Measurements from ENCODE around the gene SDHA. TPM values are rescaled to one million over a fixed set of nuclear protein-coding genes. Genes with fewer than 3 reads are reported as not detected.
"Not testable (repeated sequence)": the region's sequence is repeated elsewhere in the genome, so short reads cannot be mapped to it uniquely, and the experiment has no call there.

Gene SDHA
- total RNA-seq, 1 experiment from 2014 or later: 134 TPM

DNA sequence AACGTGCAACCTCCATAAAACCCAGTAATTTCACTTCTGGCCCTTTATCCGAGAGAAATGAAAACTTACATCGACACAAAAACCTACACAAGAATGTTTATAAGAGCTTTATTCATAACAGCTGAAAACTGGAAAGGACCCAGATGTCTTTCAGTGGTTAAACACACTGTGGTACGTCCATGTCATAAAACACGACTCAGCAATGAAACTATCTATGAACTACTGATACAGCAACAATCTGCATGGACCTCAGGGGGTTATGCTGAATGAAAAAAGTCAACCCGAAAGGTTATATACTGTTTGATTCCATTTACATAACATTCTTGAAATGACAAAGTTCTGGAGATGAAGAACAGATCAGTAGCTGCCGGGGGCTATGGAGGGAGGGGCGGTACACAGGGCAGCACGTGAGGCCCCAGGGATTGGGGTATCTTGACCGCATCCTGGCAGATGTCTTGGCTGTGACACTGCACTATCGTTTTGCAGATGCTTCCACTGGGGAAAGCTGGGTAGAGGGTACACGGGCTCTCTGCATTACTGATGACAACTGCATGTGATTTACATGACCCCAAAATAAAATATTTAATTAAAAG lies 4.2 kb upstream of the SDHA start:
- CTCF ChIA-PET: no interaction called here
- H3K4me2 ChIP-seq (ENCODE audit: low read length): no peak overlapping the region

DNA sequence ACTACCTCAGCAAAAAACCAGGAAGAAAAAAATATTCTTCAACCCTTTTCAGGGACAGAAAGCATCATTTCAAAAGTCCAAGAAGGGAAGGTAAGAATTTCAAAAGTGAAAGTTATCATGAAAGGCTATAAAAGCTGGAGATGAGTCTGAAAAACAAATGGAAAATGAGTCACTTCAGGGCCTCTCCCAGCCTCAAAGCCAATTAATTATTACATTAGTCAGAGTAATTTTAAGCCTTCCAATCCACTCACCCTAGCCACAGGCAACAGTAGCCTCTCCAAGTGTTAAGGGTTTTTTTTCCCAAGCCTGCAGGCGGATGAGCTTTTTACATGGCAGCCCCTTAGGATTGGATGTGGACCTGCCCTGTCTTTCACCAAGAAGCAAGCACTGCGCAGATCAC lies 2.9 kb upstream of the SDHA start:
- H3K27me3 ChIP-seq (ENCODE audit: insufficient read depth, low read length); POLR2A ChIA-PET; H3K27ac ChIP-seq (ENCODE audit: low read depth, low read length); BruUV-seq (replicated peaks); H3K9me3 ChIP-seq (ENCODE audit: control insufficient read depth in 1 of 2, insufficient read depth in 1 of 2, low read depth in 1 of 2, low read length in 2 of 2); H3K9me2 ChIP-seq (ENCODE audit: insufficient read depth); H3K36me3 ChIP-seq (ENCODE audit: control insufficient read depth in 1 of 2, insufficient read depth in 2 of 2, low read length in 2 of 2); H2AFZ ChIP-seq (ENCODE audit: low read depth, low read length, poor library complexity, severe bottlenecking); CTCF ChIA-PET; RAD21 ChIA-PET (ENCODE audit: low non-redundant PET in 1 of 2, low total read pairs in 2 of 2, uncharacterized antibody in 2 of 2, unreplicated experiment in 2 of 2); H3K4me3 ChIP-seq (replicated peaks in 1 of 2; ENCODE audit: low read depth in 1 of 2, low read length in 2 of 2); H3K4me1 ChIP-seq (ENCODE audit: control insufficient read depth in 1 of 2, insufficient read depth in 2 of 2, low read length in 2 of 2); H3K4me2 ChIP-seq (ENCODE audit: low read length); intact Hi-C loops (cut with micrococcal nuclease); H3K9ac ChIP-seq (ENCODE audit: low read length); H4K20me1 ChIP-seq (ENCODE audit: insufficient read depth); ATAC-seq; DNase-seq (ENCODE audit: low read depth, low spot score): not testable (repeated sequence)
- H3K79me2 ChIP-seq (ENCODE audit: insufficient read depth, low read length): peaks cover 34% of the 10 kb centered on the region

More for the DNA sequence above, 4.2 kb upstream of the SDHA start:
- no peaks in the 10 kb centered on the region; a peak in 1 of 4 replicates for H3K4me1 ChIP-seq (ENCODE audit: control insufficient read depth in 1 of 2, insufficient read depth in 2 of 2, low read length in 2 of 2)
- no peaks in the 10 kb centered on the region for H3K9me2 ChIP-seq (ENCODE audit: insufficient read depth)
- intact Hi-C loops (cut with micrococcal nuclease): no loop called here
- TF ChIP-seq POLR2AphosphoS5 (IDR thresholded peaks at IDR 0.05; ENCODE audit: low read depth, low read length): no peak
- TF ChIP-seq, protein P1, sequence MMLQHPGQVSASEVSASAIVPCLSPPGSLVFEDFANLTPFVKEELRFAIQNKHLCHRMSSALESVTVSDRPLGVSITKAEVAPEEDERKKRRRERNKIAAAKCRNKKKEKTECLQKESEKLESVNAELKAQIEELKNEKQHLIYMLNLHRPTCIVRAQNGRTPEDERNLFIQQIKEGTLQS (IDR thresholded peaks at IDR 0.05): no peak
- TF ChIP-seq, protein P2, sequence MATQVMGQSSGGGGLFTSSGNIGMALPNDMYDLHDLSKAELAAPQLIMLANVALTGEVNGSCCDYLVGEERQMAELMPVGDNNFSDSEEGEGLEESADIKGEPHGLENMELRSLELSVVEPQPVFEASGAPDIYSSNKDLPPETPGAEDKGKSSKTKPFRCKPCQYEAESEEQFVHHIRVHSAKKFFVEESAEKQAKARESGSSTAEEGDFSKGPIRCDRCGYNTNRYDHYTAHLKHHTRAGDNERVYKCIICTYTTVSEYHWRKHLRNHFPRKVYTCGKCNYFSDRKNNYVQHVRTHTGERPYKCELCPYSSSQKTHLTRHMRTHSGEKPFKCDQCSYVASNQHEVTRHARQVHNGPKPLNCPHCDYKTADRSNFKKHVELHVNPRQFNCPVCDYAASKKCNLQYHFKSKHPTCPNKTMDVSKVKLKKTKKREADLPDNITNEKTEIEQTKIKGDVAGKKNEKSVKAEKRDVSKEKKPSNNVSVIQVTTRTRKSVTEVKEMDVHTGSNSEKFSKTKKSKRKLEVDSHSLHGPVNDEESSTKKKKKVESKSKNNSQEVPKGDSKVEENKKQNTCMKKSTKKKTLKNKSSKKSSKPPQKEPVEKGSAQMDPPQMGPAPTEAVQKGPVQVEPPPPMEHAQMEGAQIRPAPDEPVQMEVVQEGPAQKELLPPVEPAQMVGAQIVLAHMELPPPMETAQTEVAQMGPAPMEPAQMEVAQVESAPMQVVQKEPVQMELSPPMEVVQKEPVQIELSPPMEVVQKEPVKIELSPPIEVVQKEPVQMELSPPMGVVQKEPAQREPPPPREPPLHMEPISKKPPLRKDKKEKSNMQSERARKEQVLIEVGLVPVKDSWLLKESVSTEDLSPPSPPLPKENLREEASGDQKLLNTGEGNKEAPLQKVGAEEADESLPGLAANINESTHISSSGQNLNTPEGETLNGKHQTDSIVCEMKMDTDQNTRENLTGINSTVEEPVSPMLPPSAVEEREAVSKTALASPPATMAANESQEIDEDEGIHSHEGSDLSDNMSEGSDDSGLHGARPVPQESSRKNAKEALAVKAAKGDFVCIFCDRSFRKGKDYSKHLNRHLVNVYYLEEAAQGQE (IDR thresholded peaks at IDR 0.05; ENCODE audit: low read depth): no peak
- TF ChIP-seq YY1 (IDR thresholded peaks at IDR 0.05; ENCODE audit: extremely low read depth, insufficient replicate concordance, low read depth, low read length): no peak
- TF ChIP-seq RAD21 (IDR thresholded peaks at IDR 0.05; ENCODE audit: low read depth): no peak
- TF ChIP-seq ZNF274 (IDR thresholded peaks at IDR 0.05; ENCODE audit: low read depth, low read length): no peak
- TF ChIP-seq SIN3A (IDR thresholded peaks at IDR 0.05; ENCODE audit: low read depth): no peak
- no peak for TF ChIP-seq TCF7L2 (IDR thresholded peaks at IDR 0.05; ENCODE audit: borderline replicate concordance, extremely low read depth, insufficient read depth, insufficient read length)
- no peak for TF ChIP-seq EZH2 (IDR thresholded peaks at IDR 0.05)
- no peak for TF ChIP-seq CBX3 (IDR thresholded peaks at IDR 0.05; ENCODE audit: low read depth)
- TF ChIP-seq CEBPB (IDR thresholded peaks at IDR 0.05; ENCODE audit: low read depth): no peak
- no peak for TF ChIP-seq ELF1 (IDR thresholded peaks at IDR 0.05; ENCODE audit: borderline replicate concordance, low read depth)
- no peaks in the 10 kb centered on the region for H3K9me3 ChIP-seq (ENCODE audit: control insufficient read depth in 1 of 2, insufficient read depth in 1 of 2, low read depth in 1 of 2, low read length in 2 of 2)
- no TSS peak for BruUV-seq (replicated peaks)
- ChIA-PET POLR2A (no interaction called here), RAD21 (ENCODE audit: low non-redundant PET in 1 of 2, low total read pairs in 2 of 2, uncharacterized antibody in 2 of 2, unreplicated experiment in 2 of 2) (no interaction called here)
- H3K27ac ChIP-seq (ENCODE audit: low read depth, low read length): no peak overlapping the region
- 0 out of 4 replicates have a peak, but pooled peaks cover 3 to 6% of the 10 kb centered on the region in 2 experiments for H3K36me3 ChIP-seq (ENCODE audit: control insufficient read depth in 1 of 2, insufficient read depth in 2 of 2, low read length in 2 of 2)
- H3K4me3 ChIP-seq (replicated peaks in 1 of 2; ENCODE audit: low read depth in 1 of 2, low read length in 2 of 2): no peak overlapping the region
- DNase-seq (ENCODE audit: low read depth, low spot score) (no peak), ATAC-seq (no peak)
- no peaks in the 10 kb centered on the region for H3K27me3 ChIP-seq (ENCODE audit: insufficient read depth, low read length)
- H2AFZ ChIP-seq (ENCODE audit: low read depth, low read length, poor library complexity, severe bottlenecking): no peak overlapping the region
- peaks cover 29% of the 10 kb centered on the region for H3K79me2 ChIP-seq (ENCODE audit: insufficient read depth, low read length)
- no peak overlapping the region for H3K9ac ChIP-seq (ENCODE audit: low read length)
- no peaks in the 10 kb centered on the region; the same call in 1 of the 2 replicates for H4K20me1 ChIP-seq (ENCODE audit: insufficient read depth)

All from HCT116 (cell line).